Measurements from ENCODE around the gene PIP5K1B. TPM values are rescaled to one million over a fixed set of nuclear protein-coding genes. Genes with fewer than 3 reads are reported as not detected.
A peak's percentile ranks its signal among the peaks of the same experiment; 100 is the strongest.

PIP5K1B gene
- total and polyA plus RNA-seq, 2 of the 13 experiments (the other 11 are each of a cell fraction or from before 2014, with no cell fraction given) = 15.8 to 17.5 TPM

DNA sequence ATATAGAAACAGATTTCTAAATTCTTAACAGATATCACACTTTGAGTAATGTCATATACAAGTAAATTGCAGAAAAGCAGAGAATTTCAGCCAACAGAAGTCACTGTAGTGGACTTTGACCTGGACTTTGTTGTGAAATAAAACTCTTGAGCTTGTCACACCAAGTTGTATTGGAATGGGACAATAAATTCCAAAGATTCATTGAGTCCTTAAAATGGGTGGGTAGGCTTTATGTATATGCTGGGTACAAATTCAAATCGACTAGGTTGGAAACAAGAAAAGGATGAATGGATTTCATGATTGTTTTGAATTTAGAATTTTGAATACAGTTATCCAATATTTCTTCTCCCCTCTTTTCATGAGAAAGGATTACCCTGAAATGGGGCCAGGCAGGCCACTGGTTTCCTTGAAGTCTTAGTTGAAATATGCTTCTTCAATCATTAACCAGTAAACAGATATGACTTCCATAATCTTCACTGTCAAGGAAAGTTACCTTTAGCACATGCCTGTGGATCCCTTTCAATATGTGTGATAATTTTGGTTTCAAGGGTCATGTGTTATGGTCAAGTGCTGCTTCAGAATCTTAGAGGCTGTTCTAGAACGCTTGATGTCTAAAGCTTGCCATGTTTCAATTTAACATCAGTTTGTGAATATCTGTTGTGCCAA lies 25.7 kb downstream of the PIP5K1B start (continued):
- TF ChIP-seq ARID5B (CRISPR knock-in tag; IDR thresholded peaks at IDR 0.05) = peak; percentile 75
- no peak for TF ChIP-seq ZNF282 (IDR thresholded peaks at IDR 0.05; ENCODE audit: partially characterized antibody)
- no peak for TF ChIP-seq EED (CRISPR knock-in tag; IDR thresholded peaks at IDR 0.05)
- TF ChIP-seq ZUFSP (CRISPR knock-in tag; IDR thresholded peaks at IDR 0.05; ENCODE audit: borderline replicate concordance) = no peak
- TF ChIP-seq CEBPB (IDR thresholded peaks at IDR 0.05; ENCODE audit: borderline replicate concordance, low read depth, low read length) = peak; percentile 66; the same call in 1 of the 2 replicates
- no peak for TF ChIP-seq SOX13 (IDR thresholded peaks at IDR 0.05)
- 0 out of 4 replicates have a peak, but pooled peaks of 1 of the 2 experiments have one; percentile 16 for TF ChIP-seq SOX13 (CRISPR knock-in tag; conservative IDR thresholded peaks at IDR 0.05 in 1 of 2, IDR thresholded peaks at IDR 0.05 in 1 of 2)
- TF ChIP-seq TBX2 (CRISPR knock-in tag; IDR thresholded peaks at IDR 0.05; ENCODE audit: borderline replicate concordance) = no peak
- TF ChIP-seq ZFY (CRISPR knock-in tag; IDR thresholded peaks at IDR 0.05) = no peak
- TF ChIP-seq HDAC1 (CRISPR knock-in tag; IDR thresholded peaks at IDR 0.05) = 0 out of 2 replicates have a peak, but pooled peaks have one; percentile 17
- no peak for TF ChIP-seq ZNF30 (CRISPR knock-in tag; IDR thresholded peaks at IDR 0.05)
- no peak for TF ChIP-seq ZNF484 (CRISPR knock-in tag; IDR thresholded peaks at IDR 0.05; ENCODE audit: borderline replicate concordance, low read depth)
- TF ChIP-seq ZNF10 (CRISPR knock-in tag; IDR thresholded peaks at IDR 0.05; ENCODE audit: borderline replicate concordance, low read depth) = no peak
- TF ChIP-seq ZNF629 (CRISPR knock-in tag; conservative IDR thresholded peaks at IDR 0.05) = peak; percentile 76
- TF ChIP-seq, protein P1, sequence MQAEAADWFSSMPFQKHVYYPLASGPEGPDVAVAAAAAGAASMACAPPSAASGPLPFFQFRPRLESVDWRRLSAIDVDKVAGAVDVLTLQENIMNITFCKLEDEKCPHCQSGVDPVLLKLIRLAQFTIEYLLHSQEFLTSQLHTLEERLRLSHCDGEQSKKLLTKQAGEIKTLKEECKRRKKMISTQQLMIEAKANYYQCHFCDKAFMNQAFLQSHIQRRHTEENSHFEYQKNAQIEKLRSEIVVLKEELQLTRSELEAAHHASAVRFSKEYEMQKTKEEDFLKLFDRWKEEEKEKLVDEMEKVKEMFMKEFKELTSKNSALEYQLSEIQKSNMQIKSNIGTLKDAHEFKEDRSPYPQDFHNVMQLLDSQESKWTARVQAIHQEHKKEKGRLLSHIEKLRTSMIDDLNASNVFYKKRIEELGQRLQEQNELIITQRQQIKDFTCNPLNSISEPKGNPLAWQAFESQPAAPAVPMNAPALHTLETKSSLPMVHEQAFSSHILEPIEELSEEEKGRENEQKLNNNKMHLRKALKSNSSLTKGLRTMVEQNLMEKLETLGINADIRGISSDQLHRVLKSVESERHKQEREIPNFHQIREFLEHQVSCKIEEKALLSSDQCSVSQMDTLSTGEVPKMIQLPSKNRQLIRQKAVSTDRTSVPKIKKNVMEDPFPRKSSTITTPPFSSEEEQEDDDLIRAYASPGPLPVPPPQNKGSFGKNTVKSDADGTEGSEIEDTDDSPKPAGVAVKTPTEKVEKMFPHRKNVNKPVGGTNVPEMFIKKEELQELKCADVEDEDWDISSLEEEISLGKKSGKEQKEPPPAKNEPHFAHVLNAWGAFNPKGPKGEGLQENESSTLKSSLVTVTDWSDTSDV (CRISPR knock-in tag; IDR thresholded peaks at IDR 0.05) = no peak
- TF ChIP-seq CCAR2 (optimal IDR thresholded peaks at IDR 0.05; ENCODE audit: low read depth, low read length) = no peak
- TF ChIP-seq GATAD2A (CRISPR knock-in tag; IDR thresholded peaks at IDR 0.05) = peak; percentile 55
- TF ChIP-seq PRMT3 (CRISPR knock-in tag; IDR thresholded peaks at IDR 0.05; ENCODE audit: borderline replicate concordance, low read depth) = no peak
- peak; percentile 79; the same call in 1 of the 2 replicates for TF ChIP-seq EHMT2 (IDR thresholded peaks at IDR 0.05; ENCODE audit: borderline replicate concordance, low read depth, low read length)
